GM10847 (cell line): ENCODE measurements around the gene UBC.
A peak's percentile ranks its signal among the peaks of the same experiment; 100 is the strongest.

Experiments used
- POLR2A ChIP-seq: IDR thresholded peaks from 2 replicates; pipeline ENCODE4 v1.6.1; 2011; ENCODE audit not compliant: insufficient read length; ENCODE audit errors: extremely low read depth

Gene UBC

DNA sequence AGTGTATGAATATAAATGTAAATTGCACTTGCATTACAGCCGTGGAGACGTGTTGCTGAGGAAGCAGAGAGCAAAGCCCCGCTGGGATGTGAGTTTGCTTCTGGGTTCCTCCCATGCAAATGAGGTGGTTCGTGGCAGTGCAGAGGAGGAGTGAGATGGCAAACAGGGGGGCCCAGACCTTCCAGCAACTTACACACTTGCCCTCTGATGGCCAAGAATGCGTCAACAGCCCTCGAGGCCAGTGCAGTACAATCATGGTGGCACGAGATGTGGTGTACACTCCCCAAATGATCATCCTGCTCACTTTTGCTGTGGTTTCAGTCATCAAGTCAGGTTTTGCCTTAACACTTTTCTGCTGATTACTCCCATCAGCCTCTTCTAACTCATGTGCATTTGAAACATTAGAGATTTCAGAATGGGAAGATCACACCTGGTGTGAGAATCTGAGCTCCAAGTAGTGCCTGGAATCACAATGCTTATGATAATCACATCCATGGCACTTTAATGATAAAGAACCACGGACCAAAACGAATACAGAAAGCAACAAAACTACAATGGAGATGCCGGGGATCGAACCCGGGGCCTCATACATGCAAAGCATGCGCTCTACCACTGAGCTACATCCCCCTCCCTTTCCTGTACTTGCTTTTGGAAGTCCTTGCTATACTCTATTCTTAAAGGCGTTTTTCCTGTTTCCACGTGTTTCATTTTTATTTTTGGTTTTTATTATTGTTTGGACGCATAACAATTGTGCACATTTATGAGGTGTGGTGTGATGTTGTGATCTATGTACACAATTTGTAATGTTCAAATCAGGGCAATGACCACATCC, 7.0 kb upstream of the UBC start:
- TF ChIP-seq POLR2A = peak; percentile 54

DNA sequence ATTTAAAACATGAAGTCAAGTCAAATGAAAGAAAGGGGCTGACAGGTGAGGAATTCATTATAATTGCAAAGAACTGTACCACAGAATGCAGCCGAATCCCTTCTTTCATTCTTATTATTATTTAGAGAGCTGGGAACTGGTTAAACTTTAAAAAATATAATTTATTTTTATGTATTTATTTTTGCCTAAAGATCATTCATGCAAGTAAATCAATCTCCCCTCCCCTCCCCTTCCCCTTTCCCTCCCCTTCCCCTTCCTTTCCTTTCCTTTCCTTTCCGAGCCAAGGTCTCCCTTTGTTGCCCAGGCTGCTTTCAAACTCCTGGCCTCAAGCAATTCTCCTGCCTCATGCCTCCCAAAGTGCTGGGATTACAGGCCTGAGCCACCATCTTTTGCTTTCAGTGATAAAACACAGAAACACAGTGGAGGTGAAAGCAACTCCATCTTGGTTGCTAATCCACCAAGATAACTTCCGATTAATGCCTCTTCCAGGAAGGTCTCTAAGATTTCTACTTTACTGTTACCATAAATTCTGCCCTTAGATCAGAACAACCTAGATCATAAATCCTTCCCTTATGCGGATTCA, 6.0 kb upstream of the UBC start:
- no peak for TF ChIP-seq POLR2A

DNA sequence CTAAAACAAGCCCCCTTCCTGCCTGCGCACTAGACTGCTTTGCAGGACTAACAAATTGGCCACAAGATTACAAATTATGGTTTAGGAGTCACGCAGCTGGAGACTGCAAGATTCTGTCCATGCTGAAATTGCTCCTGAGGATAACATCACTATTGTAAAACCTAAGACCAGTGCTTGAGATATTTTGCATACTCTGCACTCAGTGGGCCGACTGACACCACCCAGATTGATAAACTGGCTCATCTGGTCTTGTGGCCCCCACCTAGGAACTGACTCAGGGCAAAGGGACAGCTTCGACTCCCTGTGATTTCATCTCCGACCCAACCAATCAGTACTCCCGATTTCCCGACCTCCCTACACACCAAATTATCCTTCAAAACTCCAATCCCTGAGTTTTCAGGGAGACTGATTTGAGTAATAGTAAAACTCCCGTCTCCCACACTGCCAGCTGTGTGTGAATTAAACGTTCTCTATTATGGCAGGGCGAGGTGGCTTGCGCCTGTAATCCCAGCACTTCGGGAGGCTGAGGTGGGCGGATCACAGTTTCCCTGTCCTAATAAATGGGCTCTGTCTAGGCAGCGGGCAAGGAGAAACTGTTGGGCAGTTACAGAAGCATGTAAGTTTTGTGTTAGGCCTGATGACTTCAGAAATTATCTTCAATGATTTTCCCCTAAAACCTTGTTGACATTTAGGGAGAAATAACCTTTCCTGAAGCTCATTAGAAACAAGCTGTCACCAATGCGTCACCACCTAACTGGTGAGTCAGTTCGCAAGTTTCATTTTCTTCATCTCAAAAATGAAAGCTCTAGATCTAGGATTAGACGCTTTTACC, 5.3 kb upstream of the UBC start:
- TF ChIP-seq POLR2A = peak; percentile 11

DNA sequence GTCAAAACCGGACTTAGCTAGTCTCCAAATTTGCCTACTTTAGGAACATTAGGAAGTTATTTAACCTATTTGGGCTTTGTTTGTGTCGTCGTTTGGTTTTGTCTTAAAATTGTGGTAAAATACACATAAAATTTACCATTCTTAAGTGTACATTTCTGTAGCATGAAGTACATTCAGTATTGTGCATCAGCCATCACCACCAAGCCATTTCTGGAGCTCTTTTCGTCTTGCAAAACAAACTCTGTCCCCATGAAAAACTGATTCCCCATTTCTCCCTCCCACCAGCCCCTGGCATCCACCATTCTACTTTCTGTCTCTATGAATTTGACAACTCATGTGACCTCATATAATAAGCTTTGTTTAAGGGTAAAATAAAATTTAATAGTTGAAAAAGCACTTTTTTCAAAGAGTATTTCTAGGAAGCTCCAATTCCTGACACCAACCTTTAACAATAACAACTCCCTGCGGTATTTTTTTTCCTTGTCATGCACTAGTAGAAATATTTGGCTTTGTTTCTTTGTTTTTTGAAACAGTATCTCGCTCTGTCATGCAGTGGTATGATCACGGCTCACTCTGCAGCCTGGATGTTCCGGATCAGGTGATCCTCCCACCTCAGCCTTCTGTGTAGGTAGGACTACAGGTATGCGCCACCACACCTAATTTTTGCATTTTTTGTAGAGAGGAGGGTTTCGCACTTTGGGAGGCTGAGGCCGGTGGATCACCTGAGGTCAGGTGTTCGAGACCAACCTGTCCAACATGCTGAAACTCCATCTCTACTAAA, 3.6 kb upstream of the UBC start:
- no peak for TF ChIP-seq POLR2A

DNA sequence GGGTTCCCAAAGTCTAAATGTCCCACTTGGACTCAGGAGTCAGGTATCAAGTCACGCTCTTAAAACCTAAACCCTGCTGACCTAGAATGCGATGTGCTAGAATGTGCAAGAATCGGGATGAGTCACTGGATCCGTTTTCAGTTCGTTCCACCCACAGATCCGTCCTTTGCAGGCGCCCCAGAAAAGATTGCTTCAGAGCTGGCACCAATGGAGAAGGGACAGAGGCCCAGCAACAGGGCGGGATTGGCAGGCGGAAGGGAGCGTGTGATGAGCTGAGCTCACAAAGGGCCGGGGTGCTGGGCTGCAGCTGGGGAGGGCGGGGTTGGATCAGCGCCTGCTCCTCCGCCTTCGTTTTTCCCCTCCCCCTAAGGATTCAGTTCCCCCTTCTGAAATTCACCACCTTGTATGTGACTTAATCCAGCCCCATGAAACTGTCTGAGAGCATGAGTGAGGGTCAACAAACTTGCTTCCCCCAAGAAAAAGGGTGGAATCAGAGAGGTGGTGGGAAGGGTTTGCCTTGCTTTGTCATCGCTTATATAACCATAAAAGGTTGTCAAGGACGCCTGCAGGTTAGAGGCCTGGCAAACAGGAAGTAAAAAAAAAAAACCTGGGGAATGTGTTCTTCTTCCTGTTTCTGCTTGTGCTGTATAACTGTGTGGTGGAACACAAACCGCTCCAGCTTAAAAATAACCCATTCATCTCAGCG, 2.8 kb upstream of the UBC start:
- TF ChIP-seq POLR2A = peak; percentile 37

DNA sequence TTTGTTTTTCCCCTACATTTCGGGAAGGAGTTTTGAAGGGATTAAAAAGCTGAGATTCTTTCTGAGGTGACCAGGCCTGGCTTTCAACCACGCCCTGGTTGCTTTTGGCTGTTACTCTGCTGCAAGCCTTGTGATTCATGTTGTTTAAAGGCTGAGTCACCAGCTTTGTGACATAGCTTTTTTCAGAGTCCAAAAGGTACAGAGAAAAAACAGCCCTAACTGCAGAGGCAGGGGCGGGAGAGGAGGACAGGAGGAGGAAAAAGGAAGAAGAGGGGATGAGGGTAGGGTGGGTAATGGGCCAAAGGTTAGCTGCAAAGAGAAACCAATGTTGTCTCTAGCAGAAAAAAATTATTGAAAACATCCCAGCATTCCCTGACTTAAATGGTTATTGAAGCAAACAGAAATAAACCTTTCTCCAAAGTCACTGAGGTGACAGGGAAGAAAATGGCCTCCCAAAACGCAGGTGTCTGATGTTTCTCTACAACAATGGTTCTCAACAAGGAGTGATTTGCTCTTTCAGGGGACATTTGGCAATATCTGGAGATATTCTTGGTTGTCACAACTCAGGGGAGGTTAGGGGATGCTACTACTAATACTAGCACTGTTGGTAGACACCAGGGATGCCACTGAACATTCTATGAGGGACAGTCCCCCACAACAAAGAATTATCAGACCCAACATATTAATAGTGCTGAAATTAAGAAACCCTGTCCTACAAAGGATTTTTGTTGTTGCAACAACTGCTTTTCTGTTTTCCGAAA, 2.1 kb upstream of the UBC start:
- no peak for TF ChIP-seq POLR2A

DNA sequence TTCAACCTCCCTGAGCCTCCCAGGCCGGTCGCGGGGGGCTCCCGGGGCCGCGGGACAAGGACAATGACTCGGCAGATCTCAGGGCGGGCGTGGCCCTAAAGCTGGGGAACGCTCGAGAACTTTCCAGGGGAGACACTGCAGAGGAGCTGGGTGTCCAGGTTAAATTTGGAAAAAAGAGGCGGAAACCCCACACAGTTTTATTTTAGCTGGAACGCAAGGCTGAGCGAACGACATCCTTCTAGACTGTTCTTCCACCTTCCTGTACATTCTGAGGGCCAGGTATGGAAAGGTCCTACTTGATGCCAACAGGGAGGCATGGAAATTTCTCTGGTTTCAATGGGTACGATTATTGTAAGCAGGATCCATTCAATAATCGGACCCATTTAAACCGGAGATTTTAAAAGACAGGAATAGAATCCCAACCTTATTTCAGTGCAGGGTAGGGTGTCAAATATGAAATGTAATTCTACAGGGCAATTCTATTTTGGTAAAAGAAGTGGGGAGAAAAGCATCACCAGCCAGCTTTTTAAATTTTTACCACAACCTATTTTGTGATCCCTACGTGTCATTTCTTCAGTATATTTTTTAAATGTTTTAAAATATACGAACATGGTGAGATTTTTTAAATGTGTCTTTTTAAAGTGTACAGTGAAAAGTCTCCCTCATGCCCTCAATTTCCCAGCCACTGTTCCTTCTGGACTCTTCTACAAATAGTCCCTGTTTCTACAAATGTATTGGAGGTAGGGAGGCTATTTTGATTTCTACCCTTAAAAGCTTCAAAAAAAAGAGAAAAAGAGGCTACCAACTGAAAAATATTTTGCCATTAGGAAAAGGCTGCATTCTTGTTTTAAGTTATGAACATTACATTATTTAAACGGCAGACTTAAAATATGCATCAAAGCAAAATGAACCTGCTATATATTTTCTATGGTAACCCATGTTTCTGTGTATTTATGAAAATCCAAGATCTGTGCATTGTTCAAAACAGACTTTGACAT, 1.1 kb upstream of the UBC start:
- TF ChIP-seq POLR2A = no peak

DNA sequence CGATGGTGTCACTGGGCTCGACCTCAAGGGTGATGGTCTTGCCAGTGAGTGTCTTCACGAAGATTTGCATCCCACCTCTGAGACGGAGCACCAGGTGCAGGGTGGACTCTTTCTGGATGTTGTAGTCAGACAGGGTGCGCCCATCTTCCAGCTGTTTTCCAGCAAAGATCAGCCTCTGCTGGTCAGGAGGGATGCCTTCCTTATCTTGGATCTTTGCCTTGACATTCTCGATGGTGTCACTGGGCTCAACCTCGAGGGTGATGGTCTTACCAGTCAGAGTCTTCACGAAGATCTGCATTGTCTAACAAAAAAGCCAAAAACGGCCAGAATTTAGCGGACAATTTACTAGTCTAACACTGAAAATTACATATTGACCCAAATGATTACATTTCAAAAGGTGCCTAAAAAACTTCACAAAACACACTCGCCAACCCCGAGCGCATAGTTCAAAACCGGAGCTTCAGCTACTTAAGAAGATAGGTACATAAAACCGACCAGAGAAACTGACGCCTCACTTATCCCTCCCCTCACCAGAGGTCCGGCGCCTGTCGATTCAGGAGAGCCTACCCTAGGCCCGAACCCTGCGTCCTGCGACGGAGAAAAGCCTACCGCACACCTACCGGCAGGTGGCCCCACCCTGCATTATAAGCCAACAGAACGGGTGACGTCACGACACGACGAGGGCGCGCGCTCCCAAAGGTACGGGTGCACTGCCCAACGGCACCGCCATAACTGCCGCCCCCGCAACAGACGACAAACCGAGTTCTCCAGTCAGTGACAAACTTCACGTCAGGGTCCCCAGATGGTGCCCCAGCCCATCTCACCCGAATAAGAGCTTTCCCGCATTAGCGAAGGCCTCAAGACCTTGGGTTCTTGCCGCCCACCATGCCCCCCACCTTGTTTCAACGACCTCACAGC, 717 bp downstream of the UBC start:
- TF ChIP-seq POLR2A = no peak

DNA sequence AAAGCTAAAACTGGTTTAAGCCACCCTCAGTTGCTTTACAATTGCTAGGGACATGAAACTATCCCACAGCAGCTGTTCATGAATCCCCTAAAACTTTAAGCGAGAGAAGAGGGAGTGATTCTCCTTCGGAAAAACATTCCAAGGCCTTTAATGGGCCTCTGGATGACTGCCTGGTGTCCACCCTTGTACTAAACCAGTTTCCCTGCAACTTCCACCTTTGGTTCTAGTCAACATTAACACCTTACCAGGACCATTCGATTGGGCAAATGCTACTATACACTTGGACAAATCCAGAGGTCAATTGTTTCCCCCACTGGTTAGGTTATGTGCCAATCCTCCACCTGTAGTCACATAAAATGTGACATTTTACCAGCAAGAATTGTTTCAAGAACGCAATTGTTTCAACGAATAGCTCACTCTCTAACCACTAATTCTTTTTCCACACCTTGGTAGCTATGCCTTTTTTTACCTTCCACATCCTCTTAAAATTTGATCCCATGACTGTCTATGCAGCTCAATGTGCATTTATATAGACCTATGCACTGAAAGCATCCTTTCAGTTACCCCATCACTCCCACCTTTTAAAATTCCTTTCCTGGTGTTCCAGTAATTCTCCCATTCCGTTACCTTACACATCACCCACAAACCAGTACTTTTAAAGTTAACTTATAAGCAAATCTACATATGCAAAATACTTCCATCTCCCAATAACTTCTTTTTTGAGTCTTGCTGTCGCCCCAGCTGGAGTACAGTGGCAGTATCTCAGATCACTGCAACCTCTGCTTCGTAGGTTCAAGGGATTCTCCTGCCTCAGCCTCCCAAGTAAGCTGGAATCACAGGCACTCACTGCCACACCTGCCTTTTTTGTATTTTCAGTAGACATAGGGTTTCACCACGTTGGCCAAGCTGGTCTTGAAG, 3.6 kb downstream of the UBC start:
- TF ChIP-seq POLR2A = no peak

DNA sequence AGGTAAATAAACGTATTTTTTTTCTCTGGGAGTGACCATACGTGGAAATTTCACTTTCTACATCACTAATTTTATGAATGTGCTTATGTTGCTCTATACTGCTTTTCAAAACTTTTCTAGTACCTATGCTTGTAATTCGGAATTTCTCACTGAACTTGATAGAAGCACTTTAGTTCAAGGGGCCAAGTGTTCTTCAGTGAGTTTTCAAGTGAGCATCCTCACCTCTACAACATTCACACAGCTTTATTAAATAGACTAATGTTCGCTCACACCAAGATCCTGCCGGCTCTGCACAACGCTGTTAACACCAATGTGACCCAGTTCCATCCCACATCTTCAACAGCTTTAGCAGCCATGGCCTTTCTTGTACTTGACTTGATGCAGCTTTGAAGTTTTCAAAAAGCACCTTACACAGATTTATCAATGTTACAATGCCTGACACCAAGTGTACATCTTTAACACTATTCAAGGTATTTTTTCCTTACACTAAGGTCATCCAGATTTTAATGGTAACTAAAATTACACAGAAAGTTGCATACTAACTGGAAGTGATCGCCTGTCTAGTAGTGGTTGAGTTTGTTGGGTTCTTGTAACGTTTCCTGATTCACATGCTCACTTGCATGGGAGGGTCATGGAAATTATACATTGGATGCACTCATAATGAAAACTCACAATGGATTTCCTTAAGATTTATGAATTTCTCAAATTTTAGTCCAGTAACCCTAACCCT, 4.5 kb downstream of the UBC start:
- no peak for TF ChIP-seq POLR2A
